NAMALWA (cell line): ENCODE measurements around the gene GALNT14.

Source experiments
- DNase-seq: peaks from one replicate; pipeline ENCODE4 v3.0.0-alpha.2; 2015; ENCODE audit warnings: low spot score

Gene GALNT14

GRCh38 chr2:31134480-31134879 lies 3.8 kb downstream of the GALNT14 start:
- DNase-seq = no peak

- no peak for DNase-seq
Measured at GRCh38 chr2:31132786-31133185, 5.5 kb downstream of the GALNT14 start.

GRCh38 chr2:31131871-31132270 lies 6.4 kb downstream of the GALNT14 start:
- DNase-seq = no peak

- DNase-seq = no peak
Measured at GRCh38 chr2:31129375-31130171, 8.7 kb downstream of the GALNT14 start.

- DNase-seq = no peak
Measured at GRCh38 chr2:31127931-31128330, 10.3 kb downstream of the GALNT14 start.

- no peak for DNase-seq
Measured at GRCh38 chr2:31125918-31126695, 12.1 kb downstream of the GALNT14 start.

- DNase-seq = no peak
Measured at GRCh38 chr2:31124904-31125303, 13.3 kb downstream of the GALNT14 start.

GRCh38 chr2:31122133-31122532 lies 16.1 kb downstream of the GALNT14 start:
- DNase-seq = no peak

GRCh38 chr2:31113765-31114164 lies 24.5 kb downstream of the GALNT14 start:
- DNase-seq = no peak

GRCh38 chr2:31112544-31112943 lies 25.7 kb downstream of the GALNT14 start:
- DNase-seq = no peak

- DNase-seq = no peak
Measured at GRCh38 chr2:31110998-31111397, 27.2 kb downstream of the GALNT14 start.

GRCh38 chr2:31110431-31110830 lies 27.8 kb downstream of the GALNT14 start:
- DNase-seq = no peak

GRCh38 chr2:31109633-31110192 lies 28.5 kb downstream of the GALNT14 start:
- no peak for DNase-seq

- DNase-seq = no peak
Measured at GRCh38 chr2:31108561-31109286, 29.5 kb downstream of the GALNT14 start.

GRCh38 chr2:31107591-31108300 lies 30.5 kb downstream of the GALNT14 start:
- no peak for DNase-seq

GRCh38 chr2:31101701-31102100 lies 36.5 kb downstream of the GALNT14 start:
- DNase-seq = no peak

- DNase-seq = no peak
Measured at GRCh38 chr2:31097962-31098613, 40.2 kb downstream of the GALNT14 start.

- DNase-seq = no peak
Measured at GRCh38 chr2:31090188-31090587, 48.1 kb downstream of the GALNT14 start.

GRCh38 chr2:31089645-31090044 lies 48.6 kb downstream of the GALNT14 start:
- DNase-seq = no peak

GRCh38 chr2:31088504-31089195 lies 49.6 kb downstream of the GALNT14 start:
- no peak for DNase-seq

- DNase-seq = no peak
Measured at GRCh38 chr2:31087491-31087890, 50.7 kb downstream of the GALNT14 start.
